Ureter (tissue), 1 donor: Measurements from ENCODE around the gene ACAD8. TPM values are rescaled to one million over a fixed set of nuclear protein-coding genes. Genes with fewer than 3 reads are reported as not detected.

Experiments used
- DNase-seq: peaks from one replicate; pipeline ENCODE4 v3.0.0-alpha.2; 2020; ENCODE audit warnings: low spot score
- total RNA-seq: library from RNA; stranded (reverse); gene quantifications from one replicate; pipeline ENCODE4 v1.2.4, GENCODE V29; 2023
- donor health status: DM: yes; HTN: yes; CAD: no.

Gene ACAD8
- 31.1 TPM for total RNA-seq

DNA sequence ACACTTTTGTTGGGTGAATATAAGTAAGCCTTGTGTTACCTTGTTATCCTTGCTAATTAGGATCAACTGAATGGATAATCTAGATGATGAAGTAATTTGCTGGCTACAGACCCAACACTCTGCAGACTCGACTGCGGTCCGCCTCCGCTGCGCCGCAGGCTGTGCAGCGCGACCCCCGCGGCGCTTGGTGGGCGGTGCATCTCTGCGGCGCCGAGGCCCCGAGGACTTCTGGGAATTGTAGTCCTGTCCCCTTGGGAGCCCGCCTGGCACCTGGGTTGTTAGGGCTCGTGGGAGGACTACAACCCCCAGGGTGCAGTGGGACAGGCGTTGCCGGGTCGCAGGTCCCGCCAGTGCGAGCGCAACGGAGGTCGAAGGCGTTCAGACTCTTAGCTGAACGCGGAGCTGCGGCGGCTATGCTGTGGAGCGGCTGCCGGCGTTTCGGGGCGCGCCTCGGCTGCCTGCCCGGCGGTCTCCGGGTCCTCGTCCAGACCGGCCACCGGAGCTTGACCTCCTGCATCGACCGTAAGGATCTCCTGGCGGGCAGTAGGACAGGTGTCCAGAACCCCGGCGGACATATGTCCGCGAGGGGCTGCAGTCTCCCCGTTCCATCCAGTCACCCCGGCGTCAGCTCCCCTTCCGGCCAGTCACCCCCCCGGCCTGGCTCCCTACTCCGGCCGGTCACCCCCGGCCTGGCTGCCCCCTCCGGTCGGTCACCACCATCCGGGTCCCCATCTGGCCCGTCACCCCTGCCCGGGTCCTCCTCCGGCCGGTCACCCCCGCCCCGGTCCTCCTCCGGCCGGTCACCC, at the start of gene ACAD8, which contains the start of gene THYN1:
Gene ACAD8 (plus strand): TSS at position 381 of the 806 bp plus-strand sequence. CDS start 33 bp downstream, at position 414.
Gene THYN1 (minus strand): TSS at position 165 of the 806 bp plus-strand sequence. CDS start 470 bp downstream, outside the sequence.
- DNase-seq = peak; percentile 97

DNA sequence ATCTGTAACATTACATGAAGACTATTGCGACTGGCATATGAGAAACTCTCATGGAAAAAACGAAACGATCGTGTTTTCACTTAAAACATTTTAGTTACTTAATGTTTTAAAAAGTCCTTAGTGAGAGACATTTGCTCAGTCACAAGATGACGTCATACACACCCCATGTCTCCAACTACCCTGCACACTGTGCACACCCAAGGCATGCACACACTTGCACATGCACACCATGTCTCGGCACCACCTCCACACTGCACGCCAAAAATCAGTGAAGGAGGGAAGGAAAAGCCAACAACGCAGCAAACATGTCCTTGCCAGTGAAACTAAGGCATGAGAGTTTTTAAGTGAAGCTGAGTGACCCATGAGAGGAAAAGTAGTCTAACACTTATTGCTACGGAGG, 47.6 kb upstream of the ACAD8 start:
- no peak for DNase-seq

DNA sequence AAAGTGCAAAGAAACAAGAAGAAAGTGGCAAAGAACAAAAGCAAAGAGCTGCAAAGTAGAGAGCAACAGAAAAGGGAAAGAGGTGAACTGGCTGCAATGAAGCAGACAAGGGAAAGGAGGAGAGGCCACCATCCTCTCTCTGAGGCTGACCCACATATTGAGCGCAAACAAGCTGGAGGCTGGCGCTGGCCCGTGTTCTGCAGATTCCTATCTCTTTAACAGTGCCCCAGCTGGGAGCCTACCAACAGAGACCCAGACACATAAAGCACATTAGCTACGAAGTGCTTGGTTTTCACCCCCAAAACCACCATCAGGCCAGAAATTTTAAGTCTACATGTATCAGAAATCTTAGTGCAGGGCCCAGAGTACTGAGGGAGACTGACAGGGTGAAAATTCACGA, 47.2 kb upstream of the ACAD8 start:
- no peak for DNase-seq

DNA sequence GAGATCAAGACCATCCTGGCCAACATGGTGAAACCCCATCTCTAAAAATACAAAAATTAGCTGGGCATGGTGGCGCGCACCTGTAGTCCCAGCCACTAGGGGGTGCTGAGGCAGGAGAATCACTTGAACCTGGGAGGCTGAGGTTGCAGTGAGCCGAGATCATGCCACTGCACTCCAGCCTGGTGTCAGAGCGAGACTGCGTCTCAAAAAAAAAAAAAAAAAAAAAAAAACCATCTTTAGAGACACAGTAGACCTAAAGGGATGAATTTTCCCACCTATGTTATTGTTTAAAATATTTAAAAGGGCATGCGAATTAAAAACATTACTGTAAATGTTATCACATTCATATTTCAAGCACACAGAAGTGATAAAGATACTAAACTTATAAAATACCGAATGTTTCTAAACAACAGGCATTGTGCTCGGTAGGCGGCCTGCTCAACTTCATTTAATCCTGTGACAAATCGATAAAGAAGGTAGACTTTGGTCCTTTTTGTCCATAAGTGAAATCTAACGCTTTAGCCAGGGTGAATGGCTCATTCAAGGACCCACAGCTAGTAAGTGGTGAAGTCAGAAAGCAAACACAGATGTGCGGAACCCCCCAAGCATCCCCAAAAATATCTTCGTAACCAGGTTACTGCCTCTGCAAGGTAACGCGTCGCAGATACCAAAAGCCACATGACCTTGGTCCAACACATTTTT, 45.7 kb upstream of the ACAD8 start:
- DNase-seq = no peak

DNA sequence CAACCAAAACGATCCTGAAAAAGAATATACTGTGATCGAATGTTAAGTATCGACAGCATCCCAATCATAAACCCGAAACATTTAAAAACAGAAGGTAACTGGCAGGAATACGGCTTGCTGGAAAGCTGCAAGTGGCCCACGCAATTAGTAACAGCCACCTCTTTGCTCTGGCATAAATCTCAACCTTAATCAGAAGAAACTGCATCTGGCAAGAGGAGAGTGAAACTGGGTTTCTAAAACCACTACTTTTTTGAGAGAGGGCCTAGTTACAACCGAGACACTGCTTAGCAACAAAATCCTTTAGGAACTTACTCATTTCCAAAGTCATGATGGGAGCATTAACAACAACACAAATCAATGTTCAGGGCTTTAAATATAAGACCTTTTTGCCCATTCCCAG, 37.5 kb upstream of the ACAD8 start:
- no peak for DNase-seq

DNA sequence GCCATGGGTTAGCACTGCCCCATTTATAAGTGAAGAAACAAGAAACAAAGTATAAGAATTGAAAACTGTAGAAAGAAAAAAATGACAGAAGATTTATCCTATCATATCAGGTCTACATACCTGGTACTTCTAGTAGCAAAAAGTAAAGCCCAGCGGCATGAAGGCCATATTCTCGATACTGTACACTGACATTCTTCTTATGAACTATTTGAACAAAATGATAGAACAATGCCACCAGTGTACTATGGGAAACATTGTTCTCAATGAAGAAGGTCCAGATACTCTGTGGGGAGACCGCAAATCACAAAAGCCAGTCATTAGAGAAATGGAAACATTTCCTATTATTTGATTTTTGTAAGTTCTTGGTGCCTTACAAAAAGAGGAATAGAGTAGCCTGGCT, 36.6 kb upstream of the ACAD8 start:
- no peak for DNase-seq

DNA sequence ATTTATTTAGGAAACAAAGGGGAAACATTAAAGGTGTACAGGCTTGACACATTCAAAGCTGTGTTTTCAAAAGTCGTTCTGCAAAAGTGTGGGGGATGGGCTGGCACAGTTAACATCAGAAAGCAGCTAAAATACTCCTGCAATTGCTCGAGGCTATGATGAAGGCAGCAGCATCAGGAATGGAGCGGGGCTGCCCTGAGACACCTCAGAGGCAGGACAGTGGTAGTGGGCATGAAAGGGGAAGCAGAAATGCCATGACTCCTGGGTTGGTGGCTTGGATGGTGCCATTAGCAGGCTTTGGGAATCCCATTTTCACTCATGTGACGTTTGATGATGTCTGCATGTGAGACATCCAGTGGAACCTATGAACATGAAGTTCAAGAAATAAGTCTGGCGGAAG, 30.2 kb upstream of the ACAD8 start:
- DNase-seq = peak; percentile 25

DNA sequence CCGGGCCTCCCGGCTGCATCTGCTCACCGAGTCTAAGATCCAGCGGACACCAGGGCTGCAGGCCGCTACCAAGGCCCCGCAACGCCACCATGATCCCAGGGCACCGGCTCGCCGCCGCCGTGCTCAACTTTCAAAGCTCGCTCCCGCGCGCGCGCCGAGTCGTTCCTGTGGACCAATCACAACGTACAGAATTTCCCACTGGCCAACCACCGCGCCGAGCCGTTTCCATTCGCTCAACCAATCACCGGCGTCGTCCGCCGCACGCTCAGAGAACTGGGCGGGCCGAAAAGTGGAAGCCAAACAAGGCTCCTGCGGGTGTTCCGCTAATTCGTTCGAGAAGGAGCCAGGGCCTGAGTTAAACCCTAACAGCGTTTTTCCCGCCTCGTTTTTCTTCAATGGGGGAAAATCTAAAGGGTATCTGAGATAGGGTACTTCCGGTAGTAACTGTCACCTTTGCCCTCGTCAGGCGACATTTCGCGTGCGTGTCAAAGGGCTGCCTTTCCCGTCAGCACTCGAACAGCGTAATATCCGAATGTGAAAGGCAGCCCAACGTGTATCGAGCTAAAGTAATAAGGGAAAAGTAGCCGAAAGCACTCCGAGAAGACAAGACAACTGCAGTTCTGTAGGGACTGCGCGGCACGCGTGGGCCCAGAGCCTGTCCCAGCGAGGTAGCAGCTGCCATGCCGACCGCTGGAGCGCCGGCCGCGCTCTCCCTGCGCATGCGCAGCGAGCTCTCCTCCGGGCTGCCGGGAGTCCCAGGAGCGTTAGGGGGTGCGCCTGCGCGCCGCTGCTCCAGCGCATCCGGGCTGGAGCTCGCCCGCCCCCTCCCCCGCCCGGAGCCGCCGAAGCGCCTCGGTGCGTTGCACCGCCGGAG, 29.3 kb upstream of the ACAD8 start, which contains the start of the genes NCAPD3 and VPS26B:
Gene NCAPD3 (minus strand): TSS at position 132 of the 874 bp plus-strand sequence. CDS start 41 bp downstream, at position 91.
Gene VPS26B (plus strand): TSS at position 836 of the 874 bp plus-strand sequence. CDS start 452 bp downstream, outside the sequence.
- DNase-seq = peak; percentile 98

DNA sequence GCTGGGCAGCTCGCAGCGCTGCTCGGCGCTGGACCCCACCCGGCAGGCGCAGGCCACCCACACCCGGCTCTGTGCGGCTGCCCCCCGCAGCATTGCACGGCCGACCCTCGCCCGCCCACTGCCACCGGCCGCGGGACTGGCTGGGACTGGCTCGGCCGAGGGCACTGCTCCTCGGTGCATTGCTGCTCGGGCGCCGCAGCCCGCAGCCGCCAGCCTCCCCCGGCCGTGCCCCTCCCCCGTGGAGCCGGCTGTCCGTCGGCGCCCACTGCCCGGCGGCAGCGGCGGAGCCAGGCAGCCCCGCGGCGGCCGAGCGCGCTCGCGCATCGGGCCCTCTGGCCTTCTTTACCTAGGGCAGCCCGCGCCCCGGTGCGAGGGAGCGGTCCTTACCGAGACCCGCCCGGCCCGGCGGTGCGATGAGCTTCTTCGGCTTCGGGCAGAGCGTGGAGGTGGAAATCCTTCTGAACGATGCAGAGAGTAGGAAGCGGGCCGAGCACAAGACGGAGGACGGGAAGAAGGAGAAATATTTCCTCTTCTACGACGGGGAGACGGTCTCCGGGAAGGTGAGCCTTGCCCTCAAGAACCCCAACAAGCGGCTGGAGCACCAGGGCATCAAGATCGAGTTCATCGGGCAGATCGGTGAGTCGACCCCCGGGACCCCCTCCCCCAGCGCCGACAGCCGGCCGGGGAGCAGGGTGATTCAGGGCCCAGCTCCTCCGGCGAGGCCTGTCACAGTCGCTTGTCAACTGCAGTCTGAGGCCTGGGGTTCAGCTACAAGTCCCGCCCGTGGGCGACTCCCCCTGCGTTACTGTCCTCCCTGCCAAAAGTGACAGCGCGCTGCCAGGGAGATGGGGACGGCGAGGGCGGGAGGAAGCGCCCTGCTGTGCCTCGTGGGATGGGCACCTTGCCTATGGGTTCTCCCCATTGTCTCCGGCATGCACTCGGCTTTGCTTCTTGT, 28.4 kb upstream of the ACAD8 start:
- peak; percentile 61 for DNase-seq

DNA sequence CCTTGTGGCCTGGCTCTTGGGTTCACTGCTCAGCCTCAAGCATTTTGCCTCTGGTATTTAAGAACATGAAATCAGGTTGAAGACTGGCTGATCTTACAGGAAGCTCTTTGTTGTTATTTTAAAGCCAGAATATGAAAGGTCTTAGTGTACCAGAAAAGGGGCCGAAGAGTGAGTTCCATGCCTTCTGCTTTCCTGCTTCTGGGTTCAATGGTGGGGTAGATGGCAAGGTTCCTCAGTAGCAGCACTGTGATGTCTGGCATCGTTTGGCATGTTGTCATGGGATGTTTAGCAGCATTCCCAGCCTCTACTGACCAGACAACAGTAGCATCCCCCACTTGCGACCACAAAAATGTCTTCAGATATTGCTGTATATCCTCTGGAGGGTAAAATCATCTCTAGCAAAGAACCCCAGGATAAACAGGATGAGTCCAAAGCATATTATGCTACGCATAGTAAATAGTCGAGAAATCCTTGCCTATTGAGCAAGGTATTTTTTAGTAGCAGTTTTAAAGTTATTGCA, 26.5 kb upstream of the ACAD8 start:
- DNase-seq = peak; percentile 10

DNA sequence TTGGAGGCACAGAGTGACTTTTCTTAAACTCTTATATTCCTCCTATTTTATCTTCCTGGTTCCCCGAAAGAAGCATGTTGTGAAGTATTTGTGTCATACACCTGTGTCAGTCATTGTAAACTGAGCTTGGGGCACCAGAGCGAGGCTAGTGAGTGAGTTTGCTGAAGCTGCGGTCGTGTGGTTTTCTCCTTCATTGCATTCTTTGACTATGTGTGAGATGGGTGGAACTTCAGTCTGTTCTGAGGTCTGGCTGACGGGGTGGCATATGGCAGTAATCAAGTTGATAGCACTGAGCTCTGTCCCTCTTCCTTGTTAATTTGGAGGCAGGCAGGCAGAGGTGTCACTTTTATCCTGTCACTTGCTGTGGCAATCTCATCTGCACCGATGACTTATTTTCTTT, 24.7 kb upstream of the ACAD8 start:
- no peak for DNase-seq

DNA sequence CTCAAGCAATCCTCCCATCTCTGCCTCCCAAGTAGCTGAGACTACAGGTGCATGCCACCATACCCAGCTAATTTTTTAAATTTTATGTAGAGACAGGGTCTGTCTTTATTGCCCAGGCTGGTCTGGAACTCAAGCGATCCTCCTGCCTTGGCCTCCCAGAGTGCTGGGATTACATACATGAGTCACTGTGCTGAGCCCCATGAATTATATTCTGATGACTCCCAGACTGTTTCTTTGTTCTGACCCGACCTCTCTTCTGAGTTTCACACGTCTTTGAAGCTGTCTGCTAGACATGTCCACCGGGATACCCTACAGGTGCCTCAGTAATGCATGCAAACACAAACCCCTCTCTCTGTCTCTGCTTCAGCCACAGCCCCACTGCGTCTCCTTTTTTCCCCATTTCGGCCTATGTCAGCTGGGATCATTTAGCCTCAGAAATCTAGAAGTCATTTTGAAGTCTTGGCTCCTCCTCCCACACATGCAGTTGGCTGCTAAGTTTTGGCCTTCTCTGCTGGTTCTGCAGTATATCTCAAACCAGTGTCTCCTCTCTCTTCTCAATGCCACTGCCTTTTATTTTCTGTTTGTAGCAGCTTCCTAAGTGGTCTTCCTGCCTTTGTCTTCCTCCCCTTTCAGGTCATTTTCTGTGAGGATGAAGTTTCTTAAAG, 24.1 kb upstream of the ACAD8 start:
- DNase-seq = no peak

DNA sequence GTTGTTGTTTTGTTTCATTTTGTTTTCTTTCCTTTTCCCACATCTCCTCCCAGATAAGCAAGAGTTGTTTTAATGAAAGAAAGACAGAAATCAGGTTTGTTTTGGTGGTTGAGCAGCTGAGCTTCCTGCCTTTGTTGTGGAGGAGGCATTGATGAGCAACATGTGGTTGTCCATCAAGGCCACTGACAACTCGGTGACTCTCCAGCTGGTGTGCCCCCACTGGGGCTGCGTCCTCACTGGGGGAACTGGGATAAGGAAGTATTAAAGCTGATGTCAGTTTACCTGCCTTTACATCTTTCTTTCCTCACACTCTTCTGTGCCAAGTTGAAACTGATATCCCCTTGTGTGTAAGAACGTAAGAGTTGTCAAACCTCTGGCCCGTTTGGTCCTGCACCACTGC, 23.0 kb upstream of the ACAD8 start:
- DNase-seq = no peak

DNA sequence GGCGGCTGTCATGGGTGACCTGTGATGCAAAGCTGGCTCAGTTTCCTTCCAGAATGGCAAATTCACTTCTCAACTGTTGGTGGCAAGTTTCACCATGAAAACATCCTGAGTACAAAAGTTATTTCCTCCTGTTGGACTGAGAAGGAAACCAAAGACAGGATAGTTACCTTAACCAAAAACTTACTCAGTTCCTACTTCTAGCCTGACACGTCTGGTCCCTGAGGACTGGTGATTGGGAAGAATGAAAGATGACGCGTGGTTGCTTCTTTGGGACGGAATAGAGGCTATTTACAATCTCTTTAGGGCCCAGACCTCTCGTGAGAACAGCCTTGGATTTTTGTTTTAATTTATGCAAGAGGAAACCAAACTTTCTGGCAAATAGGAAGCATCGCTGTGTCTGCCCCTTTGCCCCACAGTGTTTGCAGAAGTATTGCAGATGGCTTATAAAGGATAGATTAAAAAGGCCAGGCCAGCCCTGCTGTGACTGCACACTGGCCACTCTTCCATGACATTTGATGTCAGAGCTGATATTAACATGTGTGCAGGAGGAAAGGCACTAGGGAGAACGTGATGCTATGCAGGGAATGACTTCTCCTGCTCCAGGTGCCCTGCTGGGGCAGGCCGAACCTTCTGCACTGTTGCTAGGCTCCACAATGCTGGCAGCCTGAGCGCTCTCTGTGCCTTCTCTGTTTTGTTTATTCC, 21.3 kb upstream of the ACAD8 start:
- no peak for DNase-seq

DNA sequence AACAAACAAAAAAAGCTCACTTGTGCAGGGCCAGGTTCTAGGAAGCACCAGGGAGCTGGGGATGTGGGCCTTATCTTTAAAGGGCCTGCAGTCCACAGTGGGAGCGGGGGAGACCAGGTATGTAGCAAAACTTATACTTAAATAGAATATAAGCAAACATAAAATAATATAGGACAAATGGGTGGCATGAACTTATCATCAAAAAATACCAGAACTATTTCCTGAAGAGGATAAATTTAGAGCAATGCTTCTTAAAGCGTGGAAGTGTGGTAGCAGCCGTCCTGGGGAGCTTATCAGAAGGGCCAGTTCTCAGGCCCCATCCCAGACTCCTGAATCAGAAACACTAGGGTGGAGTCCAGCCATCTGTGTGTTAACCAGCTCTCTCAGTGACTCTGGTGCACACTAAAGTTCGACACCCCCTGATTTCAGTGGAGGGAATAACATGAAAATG, 19.6 kb upstream of the ACAD8 start:
- no peak for DNase-seq

DNA sequence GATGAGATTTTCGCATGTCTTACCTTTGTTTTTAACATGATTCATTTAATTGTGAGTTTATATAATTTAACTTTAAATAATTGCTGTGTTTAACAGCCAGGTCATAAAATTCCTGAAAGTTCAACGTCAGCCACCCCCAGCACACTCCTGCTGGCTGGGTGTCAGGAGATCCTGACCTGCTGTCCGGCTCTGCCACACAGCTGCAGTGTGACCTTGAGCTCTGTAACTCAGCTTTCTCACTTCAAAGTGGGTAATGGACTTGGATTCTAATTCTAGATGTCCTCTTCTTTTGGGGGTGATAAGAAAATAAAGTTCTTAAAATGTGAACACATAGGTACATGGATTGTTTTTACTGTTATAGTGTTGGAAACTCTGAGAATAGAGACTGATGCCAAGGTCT, 18.0 kb upstream of the ACAD8 start:
- DNase-seq = no peak

DNA sequence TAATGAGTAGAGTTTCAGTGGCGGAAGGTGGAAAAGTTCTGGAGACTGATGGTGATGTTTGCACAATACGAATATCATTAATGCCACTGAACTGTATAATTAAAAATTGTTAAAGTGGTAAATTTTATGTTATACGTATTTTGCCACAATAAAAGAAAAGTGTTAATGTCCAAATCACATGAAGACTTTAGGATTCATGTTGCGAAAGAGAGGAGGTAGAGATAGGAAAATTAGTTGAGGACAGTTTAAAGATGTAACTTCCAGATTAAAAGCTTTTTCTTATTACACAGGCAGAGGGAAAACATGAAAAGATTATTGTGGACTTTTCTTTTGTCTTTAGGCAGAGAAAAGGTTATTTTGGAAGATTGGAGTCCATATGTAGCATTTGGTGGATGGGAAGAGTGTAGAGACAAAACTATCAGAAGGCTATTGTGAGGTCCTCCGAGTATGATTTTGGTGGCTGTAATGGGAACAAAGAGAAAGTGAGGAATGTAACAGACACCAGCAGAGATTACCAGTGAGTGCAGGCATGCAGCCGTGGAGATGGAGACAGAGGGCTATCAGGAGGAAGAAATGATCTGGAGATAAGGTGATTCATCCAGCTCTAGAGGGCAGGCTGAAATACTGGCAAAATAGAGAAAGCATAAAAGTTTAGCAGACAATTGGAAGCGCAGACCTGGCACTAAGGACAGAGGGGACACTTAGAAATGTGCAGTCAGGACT, 16.4 kb upstream of the ACAD8 start:
- DNase-seq = no peak

DNA sequence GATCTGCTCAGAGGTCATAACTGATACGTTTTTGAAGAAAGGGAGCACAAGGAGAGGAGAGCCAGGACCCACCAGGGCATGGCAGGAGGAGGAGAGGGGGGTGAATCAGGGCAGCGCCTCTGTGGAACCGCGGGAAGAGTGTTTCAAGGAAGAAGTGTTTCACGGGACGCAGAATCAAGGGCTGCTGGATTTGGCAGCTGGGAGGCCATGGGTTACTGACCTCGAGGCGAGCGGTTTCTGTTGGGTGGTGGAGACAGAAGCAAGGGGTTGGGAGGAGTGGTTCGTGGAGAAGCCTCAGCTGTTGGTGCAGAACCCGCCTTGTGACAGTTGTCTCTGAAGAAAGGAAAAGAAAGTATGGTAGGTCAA, 15.8 kb upstream of the ACAD8 start:
- no peak for DNase-seq

DNA sequence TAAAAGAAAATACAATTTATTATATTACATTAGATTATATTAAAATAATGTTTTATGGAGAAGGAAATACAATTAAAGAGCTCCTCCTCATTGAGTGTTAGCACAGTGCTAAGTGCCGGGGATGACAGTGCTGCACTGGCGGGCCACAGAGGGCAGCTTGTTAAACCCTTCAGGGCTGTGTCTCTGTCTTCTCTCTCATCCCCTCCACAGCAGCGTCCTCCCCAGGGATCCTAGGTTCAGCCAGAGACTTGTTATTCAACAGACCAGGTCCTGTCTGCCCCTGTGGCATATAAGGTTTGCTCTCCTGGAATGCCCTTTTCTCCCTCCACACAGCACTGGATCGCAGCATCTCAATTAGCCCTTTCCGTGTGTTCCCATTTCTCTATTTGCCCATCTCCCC, 14.4 kb upstream of the ACAD8 start:
- no peak for DNase-seq
